GM10248 (cell line): ENCODE results near the gene BLMH.

Experiments used
- CTCF ChIA-PET: fragments of 300-600 bp; sonication (Branson Sonifier 250); formaldehyde crosslinking; extraction: SDS; loops from one replicate; lab custom pipeline; 2021; ENCODE audit warnings: antibody characterized with exemption; lab: Yijun Ruan, JAX
- POLR2A ChIA-PET: fragments of 350-650 bp; sonication (Branson Sonifier 250); formaldehyde crosslinking; extraction: SDS; loops from one replicate; lab custom pipeline; 2020; ENCODE audit warnings: antibody characterized with exemption; lab: Yijun Ruan, JAX
- DNase-seq: peaks from one replicate; pipeline ENCODE4 v3.0.0; 2012; ENCODE audit errors: extremely low spot score
- TF ChIP-seq, protein P1 (sequence below): IDR thresholded peaks from 2 replicates; pipeline ENCODE4 v1.5.1; 2012; ENCODE audit warnings: mild to moderate bottlenecking, low read depth; ENCODE audit errors: extremely low read depth, missing control alignments, control extremely low read depth

Gene BLMH

GRCh38 chr17:30241051-30241450 lies 50.7 kb downstream of the BLMH start:
- TF ChIP-seq, protein P1, sequence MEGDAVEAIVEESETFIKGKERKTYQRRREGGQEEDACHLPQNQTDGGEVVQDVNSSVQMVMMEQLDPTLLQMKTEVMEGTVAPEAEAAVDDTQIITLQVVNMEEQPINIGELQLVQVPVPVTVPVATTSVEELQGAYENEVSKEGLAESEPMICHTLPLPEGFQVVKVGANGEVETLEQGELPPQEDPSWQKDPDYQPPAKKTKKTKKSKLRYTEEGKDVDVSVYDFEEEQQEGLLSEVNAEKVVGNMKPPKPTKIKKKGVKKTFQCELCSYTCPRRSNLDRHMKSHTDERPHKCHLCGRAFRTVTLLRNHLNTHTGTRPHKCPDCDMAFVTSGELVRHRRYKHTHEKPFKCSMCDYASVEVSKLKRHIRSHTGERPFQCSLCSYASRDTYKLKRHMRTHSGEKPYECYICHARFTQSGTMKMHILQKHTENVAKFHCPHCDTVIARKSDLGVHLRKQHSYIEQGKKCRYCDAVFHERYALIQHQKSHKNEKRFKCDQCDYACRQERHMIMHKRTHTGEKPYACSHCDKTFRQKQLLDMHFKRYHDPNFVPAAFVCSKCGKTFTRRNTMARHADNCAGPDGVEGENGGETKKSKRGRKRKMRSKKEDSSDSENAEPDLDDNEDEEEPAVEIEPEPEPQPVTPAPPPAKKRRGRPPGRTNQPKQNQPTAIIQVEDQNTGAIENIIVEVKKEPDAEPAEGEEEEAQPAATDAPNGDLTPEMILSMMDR = no peak
- no peak for DNase-seq
- POLR2A ChIA-PET = no interaction called here
- CTCF ChIA-PET = interaction anchor here (1.1 to 8.3 kb wide), 4 partner anchors 17 to 136 kb away, joined by 3 to 55 read pairs (median 44); no protein-coding TSS in a partner anchor

DNA sequence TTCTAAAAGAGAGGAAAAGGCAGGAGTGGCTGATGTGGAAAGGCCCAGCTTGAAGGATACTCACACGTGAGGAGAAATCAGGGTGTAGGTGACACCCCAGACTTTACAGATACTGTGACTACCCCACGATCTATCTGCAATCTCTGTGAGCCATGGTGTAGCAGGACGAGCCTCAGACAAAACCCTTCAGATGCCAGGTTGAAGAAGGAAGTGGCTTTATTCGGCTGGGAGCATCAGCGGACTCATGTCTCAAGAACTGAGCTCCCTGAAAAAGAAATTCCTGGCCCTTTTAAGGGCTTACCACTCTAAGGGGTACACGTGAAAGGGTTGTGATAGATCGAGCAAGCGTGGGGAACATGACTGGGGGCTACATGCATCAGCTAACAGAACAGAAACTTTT lies 51.6 kb downstream of the BLMH start:
- no peak for DNase-seq
- POLR2A ChIA-PET = interaction anchor here (0.6 kb wide), 1 partner anchor 499 kb away, joined by 7 read pairs; no protein-coding TSS in a partner anchor
- TF ChIP-seq, protein P1 = no peak
- CTCF ChIA-PET = interaction anchor here (6.5 to 8.3 kb wide), 3 partner anchors 16 to 135 kb away, joined by 38 to 55 read pairs (median 51); no protein-coding TSS in a partner anchor

DNA sequence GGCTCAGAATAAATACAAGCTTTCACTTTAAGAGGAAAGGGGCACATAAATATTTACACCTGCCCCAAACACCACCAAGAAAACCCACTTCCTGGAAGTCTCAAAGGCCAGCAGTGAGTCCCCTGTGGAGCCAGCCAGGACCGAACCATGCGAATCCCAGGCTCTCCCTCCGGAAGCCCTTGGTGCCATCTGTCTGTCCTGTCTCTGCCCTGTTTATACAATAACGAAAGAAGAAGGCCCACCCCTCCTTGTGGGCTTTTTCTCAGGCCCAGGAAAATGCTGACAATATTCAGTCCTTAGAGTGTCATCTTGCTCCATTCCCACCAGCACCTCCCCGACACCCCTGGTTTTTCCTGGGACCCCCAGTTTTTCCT lies 52.7 kb downstream of the BLMH start:
- no peak for DNase-seq
- TF ChIP-seq, protein P1 = no peak
- CTCF ChIA-PET = interaction anchor here (1.2 to 8.3 kb wide), 4 partner anchors 10 to 134 kb away, joined by 3 to 55 read pairs (median 44); no protein-coding TSS in a partner anchor
- POLR2A ChIA-PET = no interaction called here

DNA sequence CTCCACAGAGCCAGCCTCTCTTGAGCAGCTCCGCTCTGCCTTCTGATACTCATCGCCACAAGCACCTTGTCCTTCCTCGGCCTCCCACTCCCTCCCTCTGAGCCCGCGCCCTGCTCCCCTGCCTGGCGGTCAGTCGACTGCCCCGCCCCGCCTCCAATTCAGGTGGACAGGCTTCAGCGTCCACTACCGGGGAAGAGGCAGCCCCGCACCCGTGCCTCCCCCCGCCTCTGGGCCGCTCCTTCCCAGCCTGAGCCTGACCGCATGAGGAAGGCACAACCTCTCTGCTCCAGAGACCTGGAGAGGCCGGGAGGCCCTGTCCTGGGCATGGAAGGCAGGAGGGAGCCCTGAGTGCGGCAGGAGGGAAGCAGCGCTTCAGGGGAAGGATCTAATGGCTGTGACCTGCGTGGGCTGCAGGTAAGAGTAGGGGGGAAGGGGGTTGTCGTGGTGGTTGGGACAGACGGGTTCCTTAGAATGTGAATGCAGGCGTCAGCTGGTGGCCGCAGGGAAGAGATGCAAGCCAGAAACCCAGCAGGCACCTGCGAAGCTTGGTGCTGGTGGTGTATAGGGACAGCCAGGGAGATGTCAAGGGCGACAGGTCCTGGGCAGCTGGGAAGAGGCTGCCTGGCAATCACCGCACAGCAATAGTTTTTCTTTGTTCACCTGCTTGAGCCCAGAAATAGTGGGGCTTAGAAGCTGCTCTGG lies 53.2 kb downstream of the BLMH start:
- no peak for DNase-seq
- ChIA-PET POLR2A (no interaction called here), CTCF (interaction anchor here (1.2 to 8.3 kb wide), 5 partner anchors 11 to 133 kb away, joined by 3 to 55 read pairs (median 38); no protein-coding TSS in a partner anchor)
- TF ChIP-seq, protein P1 = no peak

DNA sequence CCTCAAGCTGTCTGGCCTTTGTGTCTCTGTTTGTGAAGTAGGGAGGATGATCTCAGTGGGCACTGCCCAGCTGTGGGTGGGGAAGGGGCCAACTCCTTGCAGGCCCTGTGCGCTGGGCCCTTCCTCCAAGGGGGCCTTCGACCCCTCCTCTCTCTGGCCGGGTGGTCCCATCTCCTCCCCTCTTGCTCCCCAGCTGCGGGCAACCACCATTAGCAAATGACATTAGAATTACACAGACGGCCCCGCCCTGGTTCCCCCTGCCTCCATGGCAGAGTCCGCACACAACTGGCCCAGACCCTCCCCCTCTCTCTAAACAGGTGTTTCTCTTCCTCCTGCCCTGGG lies 53.8 kb downstream of the BLMH start:
- CTCF ChIA-PET = interaction anchor here (1.5 to 8.3 kb wide), 8 partner anchors 8 to 132 kb away, joined by 4 to 55 read pairs (median 12); no protein-coding TSS in a partner anchor
- POLR2A ChIA-PET = no interaction called here
- TF ChIP-seq, protein P1 = no peak
- no peak for DNase-seq

DNA sequence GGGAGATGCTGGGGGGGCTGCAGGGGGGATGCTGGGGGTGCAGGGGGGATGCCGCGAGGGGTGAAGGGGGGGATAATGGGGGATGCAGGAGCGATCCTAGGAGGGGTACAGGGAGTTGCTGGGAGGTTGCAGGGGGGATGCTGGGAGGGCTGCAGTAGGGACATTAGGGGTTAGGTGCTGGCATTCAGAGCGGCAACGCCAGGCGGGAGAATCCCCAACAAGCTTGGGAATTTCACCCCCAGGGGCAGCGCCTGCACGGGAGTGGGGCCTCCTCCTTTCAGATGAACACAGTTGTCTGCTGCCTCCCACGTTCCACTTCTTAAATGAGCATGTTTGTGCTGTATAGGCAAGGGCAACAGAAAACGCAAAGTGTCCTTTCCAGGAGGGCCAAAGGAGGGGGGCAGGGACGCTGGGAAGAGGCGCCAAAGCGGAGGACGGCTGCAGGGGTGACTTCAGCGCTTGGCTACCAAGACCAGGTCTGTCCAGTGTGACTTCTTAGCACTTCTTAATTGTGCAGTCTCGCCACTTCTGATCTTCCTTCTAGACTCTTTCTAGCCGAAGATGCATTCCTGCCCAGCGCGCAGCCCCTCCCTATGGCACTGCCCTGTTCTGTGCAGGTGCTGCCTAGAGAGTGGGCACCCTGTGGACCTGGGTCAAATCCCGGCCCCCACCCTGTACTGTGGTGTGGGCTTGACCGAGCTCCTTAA lies 54.3 kb downstream of the BLMH start:
- ChIA-PET CTCF (interaction anchor here (1.0 to 8.3 kb wide), 15 partner anchors 9 to 132 kb away, joined by 3 to 55 read pairs (median 6); no protein-coding TSS in a partner anchor), POLR2A (no interaction called here)
- DNase-seq = no peak
- TF ChIP-seq, protein P1 = no peak
